GM12878 (cell line): Measurements from ENCODE around the gene AXDND1. TPM values are rescaled to one million over a fixed set of nuclear protein-coding genes. Genes with fewer than 3 reads are reported as not detected.
"Not testable (repeated sequence)": the region's sequence is repeated elsewhere in the genome, so short reads cannot be mapped to it uniquely, and the experiment has no call there.

Source experiments
- ATAC-seq: fragments of 200-7000 bp; cut with Tn5 transposase; 3 replicates; pipeline ENCODE4 v1.9.1; 2020; ENCODE audit warnings: mild to moderate bottlenecking, moderate library complexity
- BruUV-seq: library from RNA; stranded (reverse); fragments of 400-500 nt; replicated peaks from 2 replicates; lab custom pipeline; 2021; lab: Mats Ljungman, UMichigan
- CTCF ChIA-PET: fragments of 300-600 bp; sonication (Branson Sonifier 250); formaldehyde crosslinking; extraction: SDS; loops from one replicate; lab custom pipeline; 2021; ENCODE audit warnings: inconsistent platforms; lab: Yijun Ruan, JAX
- POLR2A ChIA-PET: fragments of 350-600 bp; formaldehyde crosslinking; extraction: SDS; loops from one replicate; lab custom pipeline; 2021; ENCODE audit warnings: inconsistent platforms; lab: Charles Lee
- RAD21 ChIA-PET: fragments of 300-600 bp; sonication (Branson Sonifier 250); formaldehyde crosslinking; loops from one replicate; lab custom pipeline; 2023; ENCODE audit warnings: antibody characterized with exemption; ENCODE audit not compliant: unreplicated experiment; lab: Charles Lee
- SMC1A ChIA-PET: fragments of 300-600 bp; sonication (Branson Sonifier 250); formaldehyde crosslinking; loops from one replicate; lab custom pipeline; 2023; ENCODE audit not compliant: unreplicated experiment, uncharacterized antibody; lab: Charles Lee
- DNase-seq: peaks from one replicate; pipeline ENCODE4 v3.0.0-alpha.2; 2011; ENCODE audit warnings: low read depth, low spot score
- FAIRE-seq: peaks from 3 replicates; lab custom pipeline; 2011; peaks lifted over from hg19 to GRCh38; lab: Jason Lieb, UNC
- H2AFZ ChIP-seq: 2 replicates; pipeline ENCODE4 v1.6.0; 2011; ENCODE audit warnings: low read depth, low read length, control low read depth; ENCODE audit not compliant: control insufficient read depth
- H3K27ac ChIP-seq: 2 replicates; pipeline ENCODE4 v1.5.1; 2011; ENCODE audit warnings: control low read depth; ENCODE audit not compliant: control insufficient read depth, insufficient read depth
- H3K27me3 ChIP-seq, 2 experiments: replicated peaks in 1 of 2; 2 replicates each; pipeline versions ENCODE4 v1.6.0 to v1.6.1; 2011; ENCODE audit warnings: low read length in 1 of 2; ENCODE audit not compliant: control insufficient read depth in 2 of 2, insufficient read depth in 2 of 2
- H3K36me3 ChIP-seq, 2 experiments: 2 replicates each; pipeline ENCODE4 v1.5.1; 2011; ENCODE audit warnings: low read length in 1 of 2; ENCODE audit not compliant: control insufficient read depth in 2 of 2, insufficient read depth in 2 of 2
- H3K4me1 ChIP-seq: 2 replicates; pipeline ENCODE4 v1.6.1; 2011; ENCODE audit warnings: mild to moderate bottlenecking, low read length, moderate library complexity, mixed read lengths; ENCODE audit not compliant: control insufficient read depth, insufficient read depth
- H3K4me2 ChIP-seq: 2 replicates; pipeline ENCODE4 v1.6.0; 2011; ENCODE audit warnings: control low read depth; ENCODE audit not compliant: control insufficient read depth, insufficient read depth
- H3K4me3 ChIP-seq: fragments of 200-600 bp; sonication (generic); 2 replicates; pipeline ENCODE4 v1.5.1; 2016
- H3K79me2 ChIP-seq: 2 replicates; pipeline ENCODE4 v1.6.0; 2011; ENCODE audit warnings: low read length; ENCODE audit not compliant: control insufficient read depth, insufficient read depth
- H3K9ac ChIP-seq: 2 replicates; pipeline ENCODE4 v1.8.0; 2011; ENCODE audit warnings: low read length, control low read depth, mixed read lengths; ENCODE audit not compliant: control insufficient read depth, insufficient read depth
- H3K9me3 ChIP-seq: replicated peaks from 3 replicates; pipeline ENCODE4 v1.5.1; 2011; ENCODE audit warnings: mild to moderate bottlenecking, low read length; ENCODE audit not compliant: control insufficient read depth, insufficient read depth
- H4K20me1 ChIP-seq: 2 replicates; pipeline ENCODE4 v1.6.0; 2011; ENCODE audit not compliant: control insufficient read depth, insufficient read depth
- CBX5 ChIP-seq: sonication (generic); IDR thresholded peaks from 2 replicates; pipeline ENCODE4 v1.6.1; 2016; ENCODE audit warnings: low read depth, moderate library complexity, mild to moderate bottlenecking, inconsistent platforms
- GABPA ChIP-seq: IDR thresholded peaks from 2 replicates; pipeline ENCODE4 v1.6.1; 2014; ENCODE audit warnings: antibody characterized with exemption, low read depth, mild to moderate bottlenecking, inconsistent platforms
- GATAD2B ChIP-seq: fragments of 450-650 bp; conservative IDR thresholded peaks from 2 replicates; pipeline ENCODE4 v1.6.1; 2017; ENCODE audit warnings: low read depth, mild to moderate bottlenecking, moderate library complexity
- PKNOX1 ChIP-seq: fragments of 450-650 bp; IDR thresholded peaks from 2 replicates; pipeline ENCODE4 v1.6.1; 2016; ENCODE audit warnings: mild to moderate bottlenecking
- SMC3 ChIP-seq: IDR thresholded peaks from 2 replicates; pipeline ENCODE4 v1.6.1; 2011; ENCODE audit warnings: low read length, improper control_type of control experiment, borderline replicate concordance
- ZBED1 ChIP-seq: IDR thresholded peaks from 2 replicates; pipeline ENCODE4 v1.6.1; 2016; ENCODE audit warnings: borderline replicate concordance
- ZBTB40 ChIP-seq: fragments of 450-650 bp; IDR thresholded peaks from 2 replicates; pipeline ENCODE4 v1.6.1; 2016; ENCODE audit warnings: mild to moderate bottlenecking, moderate library complexity, borderline replicate concordance
- WGBS: methylation state at CpG from one replicate; pipeline ENCODE4 v1.1.6; 2016; ENCODE audit warnings: low lambda C conversion rate; ENCODE audit not compliant: insufficient replicate concordance, insufficient coverage; ENCODE audit errors: missing lambda C conversion rate; 5-methylcytosine and 5-hydroxymethylcytosine counted together
- in situ Hi-C: fragments of 300-500 bp; cut with MboI; formaldehyde crosslinking; loops from 9 replicates; pipeline ENCODE4 v1.14.3; 2018; ENCODE audit warnings: mixed read lengths
- intact Hi-C: fragments of 100-400 bp; cut with micrococcal nuclease; formaldehyde crosslinking; loops from one replicate; pipeline ENCODE4 v1.14.2; 2022; ENCODE audit not compliant: unreplicated experiment
- polyA plus RNA-seq, 11 experiments: library from polyadenylated mRNA; depleted of rRNA in 4 of 11; unstranded in 6 of 11; stranded (reverse) in 5 of 11; fragments of >200 nt; fragmentation: Nextera tagmentation in 4 of 11; fragmentation: Illumina TruSeq in 1 of 11; extraction: Ambion mirVana in 4 of 11; extraction: Trizol in 1 of 11; gene quantifications; 1 replicate in 1 of 11; 2 replicates in 10 of 11; pipeline versions ENCODE4 v1.2.1 to v1.2.3, GENCODE V29; 2011 to 2016; ENCODE audit warnings: inconsistent platforms in 2 of 11, missing spikeins in 2 of 11, low read depth in 1 of 11
- total RNA-seq, 4 experiments: library from RNA; depleted of rRNA in 3 of 4; stranded (reverse); fragments of >200 nt in 3 of 4; fragmentation: Illumina TruSeq in 1 of 4; extraction: Trizol in 1 of 4; gene quantifications; 2 replicates each; pipeline versions ENCODE4 v1.2.1 to v1.2.3, GENCODE V29; 2013 to 2021

AXDND1 gene
- total and polyA plus RNA-seq, 10 of the 15 experiments (the other 5 are each of a cell fraction or from before 2014, with no cell fraction given): 0.12 to 0.84 (median 0.42) TPM

- Histone ChIP-seq H2AFZ (no peak overlapping the region), H3K79me2 (no peaks in the 10 kb centered on the region), H3K27ac (no peak overlapping the region), H3K9me3 (no peaks in the 10 kb centered on the region), H4K20me1 (no peaks in the 10 kb centered on the region)
- ChIA-PET POLR2A (interaction anchor here (0.5 to 0.6 kb wide), 2 partner anchors 25 to 658 kb away, joined by 4 read pairs; no protein-coding TSS in a partner anchor), SMC1A (interaction anchor here (0.8 to 1.5 kb wide), 2 partner anchors 54 to 60 kb away, joined by 3 read pairs; partner anchors contain the start of gene SOAT1), CTCF (interaction anchor here (0.5 to 1.2 kb wide), 4 partner anchors 232 to 1057 kb away, joined by 3 read pairs; no protein-coding TSS in a partner anchor)
- intact Hi-C loops: no loop called here
- no peak for FAIRE-seq
- TF ChIP-seq PKNOX1: no peak
- no peak for TF ChIP-seq GABPA
- no peak for TF ChIP-seq SMC3
- no peak for TF ChIP-seq CBX5
- no peak for TF ChIP-seq ZBTB40
- no peak for TF ChIP-seq GATAD2B
- TF ChIP-seq ZBED1: no peak
- TF ChIP-seq, all 136 proteins: peak for 0
- 97% methylated on average over 5 of the region's 5 CpGs for WGBS
- H3K4me1 ChIP-seq: no peaks in the 10 kb centered on the region
- in situ Hi-C loops: loop anchor here (25.0 kb wide), 1 partner anchor 591 kb away; no protein-coding TSS in a partner anchor
- H3K27me3 ChIP-seq: no peaks in the 10 kb centered on the region
- H3K9ac ChIP-seq: no peak overlapping the region
- no peak for ATAC-seq
- peaks cover 0 to 11% of the 10 kb centered on the region in 2 experiments; a peak in 2 of 4 replicates for H3K36me3 ChIP-seq
- no peak overlapping the region for H3K4me2 ChIP-seq
- no peak overlapping the region for H3K4me3 ChIP-seq
- TSS peak; percentile 31 for BruUV-seq
- RAD21 ChIA-PET: interaction anchor here (0.6 kb wide), 1 partner anchor 14 kb away, joined by 3 read pairs; no protein-coding TSS in a partner anchor
- DNase-seq: no peak
These were observed 12.2 kb upstream of the AXDND1 start for GRCh38 chr1:179353546-179353945.

DNA sequence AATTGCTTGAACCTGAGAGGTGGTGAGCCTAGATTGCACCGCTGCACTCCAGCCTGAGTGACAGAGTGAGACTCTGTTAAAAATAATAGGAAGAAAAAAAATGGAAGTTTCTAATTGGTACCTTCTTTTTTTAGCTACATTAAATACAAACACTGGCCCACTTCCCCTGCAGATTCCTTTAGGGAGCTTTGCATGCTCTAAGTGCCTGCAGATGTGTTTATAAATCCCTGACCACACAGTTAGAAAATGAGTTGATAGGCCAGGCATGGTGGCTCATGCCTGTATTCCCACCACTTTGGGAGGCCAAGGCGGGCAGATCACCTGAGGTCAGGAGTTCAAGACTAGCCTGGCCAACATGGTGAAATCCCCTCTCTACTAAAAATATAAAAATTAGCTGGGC lies 4.1 kb upstream of the AXDND1 start:
- SMC1A ChIA-PET: interaction anchor here (1.1 kb wide), 1 partner anchor 14 kb away, joined by 3 read pairs; no protein-coding TSS in a partner anchor
- WGBS: 100% methylated on average over 2 of the region's 2 CpGs
- CTCF ChIA-PET: interaction anchor here (1.7 kb wide), 1 partner anchor 241 kb away, joined by 6 read pairs; no protein-coding TSS in a partner anchor
- H2AFZ ChIP-seq, intact Hi-C loops, H3K27ac ChIP-seq, H3K9ac ChIP-seq, FAIRE-seq, ATAC-seq, H4K20me1 ChIP-seq, H3K27me3 ChIP-seq, DNase-seq, BruUV-seq, H3K36me3 ChIP-seq, RAD21 ChIA-PET, H3K4me3 ChIP-seq, H3K79me2 ChIP-seq, H3K4me1 ChIP-seq, POLR2A ChIA-PET, H3K4me2 ChIP-seq, H3K9me3 ChIP-seq: not testable (repeated sequence)
- in situ Hi-C loops: loop anchor here (25.0 kb wide), 1 partner anchor 599 kb away; no protein-coding TSS in a partner anchor
